ENCODE data around the gene ST3GAL4.
A peak's percentile ranks its signal among the peaks of the same experiment; 100 is the strongest.
"Not testable (repeated sequence)": the region's sequence is repeated elsewhere in the genome, so short reads cannot be mapped to it uniquely, and the experiment has no call there.

The ST3GAL4 gene

GRCh38 chr11:126355324-126355925 is at the start of gene ST3GAL4:
Gene ST3GAL4 (plus strand): TSS chr11:126355686. CDS start chr11:126406156, 50,470 bp downstream.
- peak; percentile 84 for DNase-seq

DNA sequence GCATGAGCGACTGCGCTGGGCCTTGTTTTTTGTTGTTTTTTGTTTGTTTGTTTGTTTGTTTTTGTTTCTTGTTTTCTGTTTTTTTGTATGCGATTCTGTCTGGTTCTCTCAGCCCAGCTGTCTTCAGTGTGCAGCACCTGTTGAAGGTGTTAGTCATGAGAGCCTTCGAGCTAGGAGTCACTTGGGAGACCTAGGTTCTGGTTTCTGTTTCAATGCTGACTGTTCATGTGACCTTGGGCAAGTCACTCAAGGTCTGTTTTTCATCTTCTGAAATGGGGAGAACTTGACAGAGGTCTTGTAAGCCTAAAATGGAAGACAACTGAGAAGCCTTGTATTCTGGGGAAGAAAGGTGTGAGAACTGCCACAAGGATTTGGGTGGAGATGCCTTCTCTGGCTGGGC is 49.8 kb upstream of the ST3GAL4 start:
- DNase-seq, result no peak

- DNase-seq, result peak; percentile 31
These were observed 47.8 kb upstream of the ST3GAL4 start for GRCh38 chr11:126307706-126308105.

DNA sequence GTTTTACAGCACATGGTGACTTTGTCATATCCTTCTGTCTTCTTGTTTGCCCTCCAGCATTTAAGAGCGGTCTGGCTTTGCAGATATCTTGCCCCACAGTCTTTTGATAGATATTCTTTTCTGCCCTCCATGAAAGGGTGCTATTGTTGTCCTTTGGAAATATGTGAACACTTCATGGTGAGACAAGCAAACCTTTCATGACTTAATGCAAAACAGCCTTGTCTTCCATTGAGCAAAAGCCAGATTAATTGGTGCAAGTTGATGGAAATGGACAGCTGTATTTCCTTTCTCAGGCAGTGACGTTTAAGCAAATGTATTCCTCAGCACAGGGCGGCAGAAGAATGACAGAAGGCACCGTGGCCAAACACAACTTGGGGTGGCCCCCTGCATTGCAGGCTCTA is 47.2 kb upstream of the ST3GAL4 start:
- DNase-seq, result no peak

DNA sequence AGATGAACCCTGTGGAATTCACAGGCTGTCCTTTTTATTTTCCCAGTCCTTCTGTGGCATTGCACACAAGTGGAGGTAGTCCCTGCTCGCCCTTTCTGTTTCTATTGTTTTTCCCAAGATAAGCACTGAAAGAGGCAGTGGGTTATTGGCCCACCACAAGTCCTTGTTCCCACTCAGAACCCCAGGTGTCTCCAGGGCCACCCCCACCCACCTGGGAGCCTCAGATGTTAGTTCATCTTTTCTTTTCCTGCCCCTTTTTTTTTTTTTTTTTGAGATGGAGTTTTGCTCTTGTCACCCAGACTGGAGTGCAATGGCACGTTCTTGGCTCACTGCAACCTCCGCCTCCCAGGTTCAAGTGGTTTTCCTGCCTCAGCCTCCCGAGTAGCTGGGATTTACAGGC is 46.7 kb upstream of the ST3GAL4 start:
- DNase-seq, result not testable (repeated sequence)

DNA sequence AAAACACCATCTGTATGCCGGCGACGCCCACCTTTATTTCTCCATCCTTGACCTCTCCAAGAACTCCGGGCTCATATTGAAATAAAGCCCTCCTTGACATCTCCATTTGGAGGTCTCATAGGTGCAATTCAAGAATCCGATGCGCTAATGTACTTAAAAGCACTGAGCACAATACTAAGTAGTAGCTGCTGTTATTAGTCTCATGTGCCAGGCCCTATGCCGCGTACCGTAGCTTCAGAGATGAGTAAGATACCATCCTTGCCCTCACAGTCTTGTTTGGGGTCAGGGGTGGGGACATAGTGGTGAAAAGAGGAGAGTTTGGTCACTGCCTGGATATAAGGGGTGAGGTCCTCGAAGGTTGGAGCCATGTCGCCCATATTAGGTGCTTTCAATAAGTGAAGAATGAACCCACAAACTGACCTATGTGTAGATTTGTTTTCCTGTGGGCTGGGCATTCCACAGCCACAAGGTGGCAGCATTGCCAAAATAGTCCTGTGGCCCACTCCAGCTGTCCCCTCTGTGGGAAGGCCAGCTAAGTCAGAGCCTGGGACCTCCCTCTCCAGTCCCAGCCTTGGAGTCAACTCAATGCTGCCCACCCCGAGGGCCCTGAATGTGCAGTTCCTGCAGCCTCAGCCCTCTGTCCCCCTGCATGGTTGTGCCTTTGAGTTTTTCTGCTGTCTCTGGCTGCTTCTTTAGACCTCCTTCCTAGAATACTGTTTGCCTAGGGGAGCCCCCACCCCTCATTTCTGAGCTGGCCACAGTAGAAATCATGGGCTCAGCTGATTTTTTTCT is 45.1 kb upstream of the ST3GAL4 start:
- DNase-seq, result peak; percentile 69

DNA sequence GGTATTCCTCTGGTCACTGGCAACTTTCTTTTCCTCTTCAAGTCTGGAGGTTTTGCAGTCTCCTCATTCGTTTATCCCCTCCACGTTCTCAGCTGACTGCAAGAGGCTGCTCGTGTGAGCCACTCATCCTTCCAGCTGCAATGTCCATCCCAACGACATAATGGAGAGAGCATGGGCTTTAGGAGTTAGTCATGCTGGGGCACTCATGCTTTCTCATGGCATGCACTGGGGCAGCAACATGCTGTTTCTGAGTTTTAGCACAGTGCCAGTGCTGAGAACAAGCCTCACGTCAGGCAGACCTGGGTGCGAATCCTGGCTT is 44.5 kb upstream of the ST3GAL4 start:
- DNase-seq, result no peak

GRCh38 chr11:126311401-126312291 is 43.8 kb upstream of the ST3GAL4 start:
- no peak for DNase-seq

DNA sequence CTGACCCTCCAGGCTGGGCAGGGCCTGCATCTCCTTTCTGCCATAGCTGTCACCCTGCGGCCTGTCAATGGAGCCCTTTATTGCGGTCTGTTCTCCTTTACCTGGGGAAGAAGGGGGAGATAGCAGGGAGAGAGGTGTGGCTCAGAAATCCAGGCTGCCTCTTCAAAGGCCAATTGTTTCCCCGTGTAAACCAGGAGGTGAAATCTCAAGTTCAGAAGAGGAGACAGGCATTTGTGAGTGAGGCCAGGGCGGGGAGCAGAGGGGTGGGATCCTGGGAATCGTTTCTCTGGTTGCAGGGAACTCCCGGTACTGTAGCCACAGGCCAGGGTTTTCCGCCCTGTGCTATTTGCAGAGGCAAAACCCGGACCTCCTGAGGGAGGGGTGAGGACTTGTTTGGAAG is 42.5 kb upstream of the ST3GAL4 start:
- DNase-seq, result no peak

GRCh38 chr11:126313826-126314225 is 41.7 kb upstream of the ST3GAL4 start:
- no peak for DNase-seq

DNA sequence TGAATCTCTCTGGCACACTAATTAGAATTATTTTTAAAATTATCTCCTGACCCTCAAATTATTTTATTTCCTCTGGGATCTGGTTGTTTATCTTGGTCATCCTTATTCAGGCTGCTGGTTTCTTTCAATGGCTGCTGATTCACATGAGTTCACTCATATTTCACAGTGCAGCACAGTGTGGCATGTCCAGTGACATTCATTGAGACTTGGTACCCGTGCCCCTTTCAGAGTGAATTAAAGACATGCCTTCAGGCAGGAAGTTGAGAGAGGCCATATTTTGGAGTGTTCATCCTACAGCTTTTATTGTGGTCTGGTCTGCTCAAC is 38.1 kb upstream of the ST3GAL4 start:
- DNase-seq, result no peak

DNA sequence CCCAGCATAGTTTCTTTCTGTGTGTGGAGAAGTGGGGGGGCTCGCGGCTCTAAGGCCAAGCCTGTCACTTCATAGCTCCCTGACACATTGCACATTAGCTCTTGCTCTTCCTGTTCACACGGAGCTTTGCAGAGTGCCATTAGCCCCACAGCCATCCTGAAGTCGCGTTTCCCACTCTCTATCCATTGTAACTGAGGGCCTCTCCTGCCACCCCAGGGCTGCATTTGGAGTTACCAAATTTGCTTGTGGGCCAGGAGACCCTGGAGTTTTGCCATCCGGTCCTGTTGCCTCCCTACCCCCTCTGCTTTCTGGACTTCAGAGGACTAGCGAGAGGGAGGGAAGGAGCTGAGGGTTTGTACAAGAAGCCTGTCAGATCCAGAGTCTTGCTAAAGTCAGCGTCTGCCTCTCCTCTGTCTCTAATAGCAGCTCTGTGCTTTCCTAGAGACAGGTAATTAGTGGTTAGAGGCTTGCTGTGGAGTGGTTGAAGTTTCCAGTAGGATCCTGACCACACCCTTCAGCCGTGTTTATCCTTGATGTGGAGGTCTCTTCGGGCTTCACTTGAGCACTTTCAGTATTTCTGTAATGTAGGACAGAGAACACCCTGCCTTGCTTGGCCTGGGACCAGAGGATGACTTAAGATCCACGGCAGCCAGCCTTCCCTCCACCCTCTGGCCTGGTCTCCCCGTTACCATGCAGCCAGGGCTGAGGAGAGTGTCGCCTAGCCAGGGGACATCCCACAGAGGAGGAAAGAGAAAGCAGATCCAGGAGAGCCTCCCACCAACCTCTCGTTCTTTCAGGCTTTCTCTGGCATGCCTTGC is 37.5 kb upstream of the ST3GAL4 start:
- peak; percentile 46 for DNase-seq

DNA sequence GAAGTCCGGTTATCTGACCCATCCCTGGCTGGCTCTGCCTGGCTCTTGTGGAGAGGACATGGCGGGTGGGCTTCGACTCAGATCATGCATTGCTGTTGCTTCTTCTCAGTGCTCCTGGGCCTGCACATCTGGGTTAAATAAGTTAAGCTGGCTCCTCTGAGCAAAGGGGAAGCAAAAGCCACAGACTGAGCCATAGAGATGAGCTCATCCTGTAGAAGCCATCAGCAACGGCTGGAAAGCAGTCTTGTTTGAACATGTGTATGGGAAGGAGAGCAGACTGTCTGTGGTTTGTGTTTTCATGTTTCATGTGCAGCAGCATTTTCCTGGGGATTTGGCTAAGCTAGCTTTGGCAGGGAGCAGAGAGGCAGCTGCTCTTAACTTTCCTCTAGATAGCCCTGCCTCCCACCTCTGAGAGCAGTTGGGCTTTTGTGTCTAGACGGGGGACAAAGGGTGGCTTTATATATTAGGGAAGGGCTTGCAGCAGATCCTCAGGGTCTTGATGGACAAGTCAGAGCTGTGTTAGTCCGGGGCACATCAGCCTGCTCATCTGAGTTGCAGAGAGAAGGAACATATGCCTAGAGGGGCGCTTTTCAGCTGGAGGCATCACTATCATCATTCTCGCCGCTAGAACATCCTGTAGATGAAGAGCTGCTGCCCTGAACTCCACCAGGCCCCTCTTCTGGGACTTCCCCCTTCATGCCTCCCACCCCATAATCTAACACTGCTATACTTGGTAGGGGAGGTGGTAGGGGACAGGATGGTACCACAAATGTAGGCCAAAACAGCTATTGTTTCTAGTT is 36.7 kb upstream of the ST3GAL4 start:
- DNase-seq, result peak; percentile 55

DNA sequence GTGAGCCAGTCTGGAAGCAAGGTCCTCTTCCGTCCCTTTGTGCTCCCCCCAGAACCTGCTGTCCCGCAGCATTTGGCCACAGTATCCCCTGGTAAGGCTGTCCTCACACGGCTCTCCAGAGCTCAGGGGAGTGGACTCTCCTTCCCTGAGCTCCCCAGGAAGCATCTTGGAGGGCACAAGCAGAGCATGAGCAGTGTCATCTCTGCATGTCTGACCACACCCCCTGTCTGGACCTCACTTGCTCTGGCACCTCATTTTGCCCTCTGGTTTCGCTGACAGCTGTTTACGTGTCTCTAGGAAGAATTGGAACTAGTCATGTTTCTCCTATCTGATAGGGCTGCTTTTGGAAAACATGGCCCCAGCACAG is 36.1 kb upstream of the ST3GAL4 start:
- DNase-seq, result no peak

DNA sequence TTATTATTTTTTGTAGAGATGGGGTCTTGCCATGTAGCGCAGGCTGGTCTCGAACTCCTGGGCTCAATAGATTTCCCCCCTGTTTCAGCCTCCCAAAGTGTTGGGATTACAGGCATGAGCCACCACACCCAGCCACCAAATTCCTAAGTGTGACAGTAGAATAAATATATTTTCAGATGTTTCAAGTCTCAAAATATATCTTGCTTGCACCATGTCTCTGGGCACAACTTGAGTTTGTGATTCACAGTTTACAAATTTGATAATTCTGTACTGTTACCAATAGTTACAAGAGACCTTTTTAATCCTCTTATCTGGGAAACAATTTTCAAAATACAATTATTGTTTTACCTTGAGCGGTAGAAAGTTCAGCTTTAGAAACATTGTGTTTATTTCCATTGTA is 32.5 kb upstream of the ST3GAL4 start:
- no peak for DNase-seq

DNA sequence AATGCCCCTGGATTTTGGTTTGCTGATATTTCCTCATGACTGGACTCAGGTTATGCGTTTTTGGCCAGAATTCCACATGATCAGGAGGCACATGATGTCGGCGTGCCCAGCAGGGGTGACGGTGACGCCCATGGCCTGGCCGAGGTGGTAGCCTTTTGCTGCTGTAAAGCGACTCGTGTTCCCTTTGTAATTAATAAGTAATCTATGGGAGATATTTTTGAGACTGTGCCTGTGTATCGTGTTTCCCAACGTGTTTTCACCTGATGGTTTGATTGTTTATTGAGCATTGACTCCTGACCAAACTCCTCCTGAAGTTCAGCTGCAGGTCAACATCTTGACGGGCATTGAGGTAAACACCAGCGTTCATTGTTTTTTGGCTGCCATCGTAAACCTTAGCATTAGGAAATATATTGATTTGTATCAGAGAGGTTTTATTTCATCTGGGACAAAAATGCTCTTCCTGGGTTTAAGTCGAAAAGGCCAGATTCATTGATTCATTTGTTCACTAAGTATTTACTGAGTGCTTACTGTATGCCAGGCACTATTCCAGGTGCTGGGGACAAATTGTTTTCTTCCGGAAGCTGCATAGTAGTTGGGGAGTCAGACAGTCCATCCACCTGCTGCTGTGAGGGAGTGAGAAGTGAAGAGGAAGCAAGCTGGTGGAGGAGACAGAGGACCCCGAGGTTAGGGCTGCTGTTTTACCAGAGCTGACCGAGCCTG is 28.0 kb upstream of the ST3GAL4 start:
- DNase-seq, result no peak

GRCh38 chr11:126328001-126328390 is 27.5 kb upstream of the ST3GAL4 start:
- no peak for DNase-seq

- no peak for DNase-seq
These were observed 27.0 kb upstream of the ST3GAL4 start for GRCh38 chr11:126328444-126328843.

DNA sequence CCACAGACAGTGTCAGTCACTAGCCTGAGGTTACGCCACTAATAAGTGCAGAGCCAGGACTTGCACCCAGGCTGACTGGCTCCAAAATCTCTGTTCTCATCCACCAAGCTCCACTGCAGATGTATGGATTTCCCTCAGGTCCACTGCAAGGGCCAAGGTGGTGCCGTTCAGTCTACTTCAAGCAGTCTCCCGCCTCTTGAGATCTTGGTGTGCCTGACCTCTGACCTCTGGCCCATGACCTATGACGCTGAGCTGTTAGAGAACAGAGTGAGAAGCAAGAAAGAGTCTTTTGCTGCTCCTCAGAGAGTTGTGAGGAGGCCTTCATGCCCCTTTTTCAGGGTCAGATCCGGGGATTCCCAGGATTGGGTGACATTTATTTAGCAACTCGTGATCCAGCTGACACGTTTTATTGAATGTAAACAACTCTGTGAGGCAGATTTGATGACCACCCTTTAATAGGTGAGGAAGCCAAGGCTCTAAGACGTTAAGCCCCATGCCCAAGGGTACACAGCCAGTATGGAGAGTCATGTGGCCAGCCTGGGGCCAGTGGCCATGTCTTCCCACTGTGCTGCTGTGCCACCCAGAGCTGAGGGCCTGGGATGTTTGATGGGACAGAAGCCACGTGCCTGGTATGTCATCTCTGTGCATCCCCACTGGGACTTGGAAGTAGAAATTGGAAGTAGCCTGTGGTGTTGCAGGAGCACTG is 26.4 kb upstream of the ST3GAL4 start:
- no peak for DNase-seq

DNA sequence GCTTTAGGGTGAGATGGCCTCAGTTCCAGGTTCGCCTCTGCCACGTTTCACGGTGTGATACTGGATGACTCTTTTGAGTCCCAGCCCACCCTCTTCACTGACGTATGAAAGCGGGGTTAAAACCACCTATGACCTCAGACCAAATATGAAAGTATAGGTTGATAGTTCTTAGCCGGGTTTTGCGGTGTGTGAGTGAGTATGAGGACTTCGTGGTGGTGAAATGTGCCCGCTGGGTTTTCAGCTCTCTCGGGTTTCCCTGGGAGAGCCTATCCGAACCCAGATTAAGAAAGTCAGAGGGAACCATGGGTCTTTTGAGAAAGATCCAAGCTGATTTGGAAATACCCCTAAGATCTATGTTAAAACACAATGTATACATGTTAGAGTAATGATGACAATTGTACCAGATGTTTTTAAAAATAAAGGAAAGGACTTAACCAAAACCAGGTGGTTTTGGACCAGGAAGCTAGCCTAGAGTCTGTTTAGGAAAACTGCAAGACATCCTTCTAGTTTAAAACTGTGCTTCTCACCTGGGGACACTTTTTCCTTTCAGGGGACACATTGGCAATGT is 25.8 kb upstream of the ST3GAL4 start:
- DNase-seq, result no peak

GRCh38 chr11:126331286-126331685 is 24.2 kb upstream of the ST3GAL4 start:
- DNase-seq, result no peak

All from CD4-positive, alpha-beta T cell treated with Interleukin-6 for 4 hours (primary cell).